Muscle layer of colon (tissue), 2 donors: Measurements from ENCODE around the gene PDE4B.

Source experiments
- H3K27ac ChIP-seq: one replicate; pipeline ENCODE4 v1.7.0; 2013; ENCODE audit warnings: low read depth, mild to moderate bottlenecking, low read length, moderate library complexity
- H3K27me3 ChIP-seq, 2 donors: one replicate each; pipeline ENCODE4 v1.7.0; 2013; ENCODE audit warnings: low read length in 2 of 2, mild to moderate bottlenecking in 2 of 2; ENCODE audit not compliant: insufficient read depth in 2 of 2, control insufficient read depth in 1 of 2
- H3K36me3 ChIP-seq: one replicate; pipeline ENCODE4 v1.7.0; 2013; ENCODE audit warnings: mild to moderate bottlenecking, low read length; ENCODE audit not compliant: insufficient read depth
- H3K4me1 ChIP-seq: one replicate; pipeline ENCODE4 v1.7.0; 2013; ENCODE audit warnings: mild to moderate bottlenecking, low read length; ENCODE audit not compliant: insufficient read depth
- H3K4me3 ChIP-seq, 2 donors: one replicate each; pipeline ENCODE4 v1.7.0; 2013; ENCODE audit warnings: low read length in 2 of 2, low read depth in 1 of 2, mild to moderate bottlenecking in 1 of 2, moderate library complexity in 1 of 2
- H3K9ac ChIP-seq: one replicate; pipeline ENCODE4 v1.7.0; 2013; ENCODE audit warnings: low read length
- H3K9me3 ChIP-seq: one replicate; pipeline ENCODE4 v1.7.0; 2013; ENCODE audit warnings: mild to moderate bottlenecking, low read length
- donor health status: abdominal sarcoma.
- donor health status: Adenocarcinoma of cecum.

PDE4B gene

GRCh38 chr1:65889441-65889840 lies 96.7 kb downstream of the PDE4B start:
- H3K4me3 ChIP-seq = no peak overlapping the region
- no peak overlapping the region for H3K27ac ChIP-seq
- no peaks in the 10 kb centered on the region for H3K4me1 ChIP-seq

GRCh38 chr1:65890201-65890843 lies 97.6 kb downstream of the PDE4B start:
- Histone ChIP-seq H3K36me3 (no peaks in the 10 kb centered on the region), H3K4me1 (no peaks in the 10 kb centered on the region), H3K9me3 (no peaks in the 10 kb centered on the region), H3K27me3 (no peaks in the 10 kb centered on the region), H3K4me3 (no peak overlapping the region), H3K9ac (no peak overlapping the region), H3K27ac (no peak overlapping the region)

More at GRCh38 chr1:65889441-65889840, 96.7 kb downstream of the PDE4B start:
- H3K27me3 ChIP-seq = no peaks in the 10 kb centered on the region
- no peaks in the 10 kb centered on the region for H3K9me3 ChIP-seq
- no peaks in the 10 kb centered on the region for H3K36me3 ChIP-seq
- no peak overlapping the region for H3K9ac ChIP-seq

- Histone ChIP-seq H3K4me1 (no peaks in the 10 kb centered on the region), H3K36me3 (no peaks in the 10 kb centered on the region), H3K9me3 (no peaks in the 10 kb centered on the region), H3K27me3 (no peaks in the 10 kb centered on the region), H3K27ac (no peak overlapping the region), H3K9ac (no peak overlapping the region), H3K4me3 (no peak overlapping the region)
These were observed 102.3 kb downstream of the PDE4B start for GRCh38 chr1:65894738-65895605.

- Histone ChIP-seq H3K27me3 (no peaks in the 10 kb centered on the region), H3K4me3 (no peak overlapping the region), H3K9me3 (no peaks in the 10 kb centered on the region), H3K9ac (no peak overlapping the region), H3K27ac (no peak overlapping the region), H3K4me1 (no peaks in the 10 kb centered on the region), H3K36me3 (no peaks in the 10 kb centered on the region)
These were observed 104.0 kb downstream of the PDE4B start for GRCh38 chr1:65896721-65897120.

GRCh38 chr1:65897485-65897884 lies 104.8 kb downstream of the PDE4B start:
- H3K36me3 ChIP-seq = no peaks in the 10 kb centered on the region
- no peaks in the 10 kb centered on the region for H3K27me3 ChIP-seq
- H3K27ac ChIP-seq = no peak overlapping the region
- no peaks in the 10 kb centered on the region for H3K4me1 ChIP-seq
- H3K9ac ChIP-seq = no peak overlapping the region
- H3K9me3 ChIP-seq = no peaks in the 10 kb centered on the region
- no peak overlapping the region for H3K4me3 ChIP-seq

GRCh38 chr1:65904681-65905083 lies 112.0 kb downstream of the PDE4B start:
- Histone ChIP-seq H3K9me3 (no peaks in the 10 kb centered on the region), H3K36me3 (no peaks in the 10 kb centered on the region), H3K27ac (no peak overlapping the region), H3K4me1 (no peaks in the 10 kb centered on the region), H3K4me3 (no peak overlapping the region), H3K9ac (no peak overlapping the region), H3K27me3 (no peaks in the 10 kb centered on the region)

GRCh38 chr1:65910432-65910831 lies 117.7 kb downstream of the PDE4B start:
- H3K36me3 ChIP-seq = no peaks in the 10 kb centered on the region
- H3K27ac ChIP-seq = no peak overlapping the region
- no peak overlapping the region for H3K9ac ChIP-seq
- H3K4me1 ChIP-seq = no peaks in the 10 kb centered on the region
- no peaks in the 10 kb centered on the region for H3K27me3 ChIP-seq
- no peaks in the 10 kb centered on the region for H3K9me3 ChIP-seq
- no peak overlapping the region for H3K4me3 ChIP-seq

GRCh38 chr1:65911679-65912078 lies 119.0 kb downstream of the PDE4B start:
- H3K9me3 ChIP-seq = no peaks in the 10 kb centered on the region
- H3K4me3 ChIP-seq = no peak overlapping the region
- H3K36me3 ChIP-seq = no peaks in the 10 kb centered on the region
- H3K9ac ChIP-seq = no peak overlapping the region
- H3K4me1 ChIP-seq = no peaks in the 10 kb centered on the region
- no peak overlapping the region for H3K27ac ChIP-seq
- no peaks in the 10 kb centered on the region for H3K27me3 ChIP-seq

GRCh38 chr1:65918564-65918963 lies 125.9 kb downstream of the PDE4B start:
- Histone ChIP-seq H3K9me3 (no peaks in the 10 kb centered on the region), H3K36me3 (no peaks in the 10 kb centered on the region), H3K9ac (no peak overlapping the region), H3K27me3 (no peaks in the 10 kb centered on the region), H3K27ac (no peak overlapping the region), H3K4me1 (peaks cover 5% of the 10 kb centered on the region), H3K4me3 (no peak overlapping the region)

- no peaks in the 10 kb centered on the region for H3K36me3 ChIP-seq
- no peaks in the 10 kb centered on the region for H3K9me3 ChIP-seq
- H3K4me3 ChIP-seq = no peak overlapping the region
- no peaks in the 10 kb centered on the region for H3K27me3 ChIP-seq
- H3K27ac ChIP-seq = no peak overlapping the region
- no peak overlapping the region for H3K9ac ChIP-seq
- peaks cover 5% of the 10 kb centered on the region for H3K4me1 ChIP-seq
These were observed 128.8 kb downstream of the PDE4B start for GRCh38 chr1:65921446-65921845.

- Histone ChIP-seq H3K36me3 (no peaks in the 10 kb centered on the region), H3K27me3 (no peaks in the 10 kb centered on the region), H3K4me1 (peaks cover 5% of the 10 kb centered on the region), H3K27ac (no peak overlapping the region), H3K9ac (no peak overlapping the region), H3K4me3 (no peak overlapping the region), H3K9me3 (no peaks in the 10 kb centered on the region)
These were observed 131.8 kb downstream of the PDE4B start for GRCh38 chr1:65924471-65924870.
